GM15510 (cell line): ENCODE results near the gene MEG3.

Experiments used
- POLR2A ChIP-seq: IDR thresholded peaks from 3 replicates; pipeline ENCODE4 v1.6.1; 2011; ENCODE audit warnings: borderline replicate concordance; ENCODE audit not compliant: insufficient read length; ENCODE audit errors: extremely low read depth

MEG3 gene

GRCh38 chr14:100891501-100892445 is 65.9 kb downstream of the MEG3 start:
- TF ChIP-seq POLR2A, result no peak

GRCh38 chr14:100892496-100893227 is 66.7 kb downstream of the MEG3 start:
- TF ChIP-seq POLR2A, result no peak

- TF ChIP-seq POLR2A, result no peak
Measured at GRCh38 chr14:100893228-100893601, 67.3 kb downstream of the MEG3 start.

GRCh38 chr14:100893760-100894159 is 67.8 kb downstream of the MEG3 start:
- TF ChIP-seq POLR2A, result no peak

- TF ChIP-seq POLR2A, result no peak
Measured at GRCh38 chr14:100894416-100894815, 68.5 kb downstream of the MEG3 start.

GRCh38 chr14:100895411-100895810 is 69.5 kb downstream of the MEG3 start:
- TF ChIP-seq POLR2A, result no peak

GRCh38 chr14:100896369-100897060 is 70.6 kb downstream of the MEG3 start:
- no peak for TF ChIP-seq POLR2A

GRCh38 chr14:100898465-100898864 is 72.5 kb downstream of the MEG3 start:
- no peak for TF ChIP-seq POLR2A

GRCh38 chr14:100898935-100899883 is 73.3 kb downstream of the MEG3 start:
- TF ChIP-seq POLR2A, result no peak

GRCh38 chr14:100899884-100900771 is 74.2 kb downstream of the MEG3 start:
- no peak for TF ChIP-seq POLR2A

GRCh38 chr14:100900837-100901390 is 75.0 kb downstream of the MEG3 start:
- no peak for TF ChIP-seq POLR2A

- no peak for TF ChIP-seq POLR2A
Measured at GRCh38 chr14:100901391-100902183, 75.7 kb downstream of the MEG3 start.
